Stimulated activated CD8-positive, alpha-beta memory T cell treated with anti-CD3 and anti-CD28 coated beads, Interleukin-4, amount 100 ng/mL, for 24 hours (primary cell): ENCODE results near the gene RAD51B.

ENCODE experiments used
- DNase-seq: peaks from one replicate; pipeline ENCODE4 v3.0.0-alpha.2; 2020; ENCODE audit warnings: low read depth

The RAD51B gene

DNA sequence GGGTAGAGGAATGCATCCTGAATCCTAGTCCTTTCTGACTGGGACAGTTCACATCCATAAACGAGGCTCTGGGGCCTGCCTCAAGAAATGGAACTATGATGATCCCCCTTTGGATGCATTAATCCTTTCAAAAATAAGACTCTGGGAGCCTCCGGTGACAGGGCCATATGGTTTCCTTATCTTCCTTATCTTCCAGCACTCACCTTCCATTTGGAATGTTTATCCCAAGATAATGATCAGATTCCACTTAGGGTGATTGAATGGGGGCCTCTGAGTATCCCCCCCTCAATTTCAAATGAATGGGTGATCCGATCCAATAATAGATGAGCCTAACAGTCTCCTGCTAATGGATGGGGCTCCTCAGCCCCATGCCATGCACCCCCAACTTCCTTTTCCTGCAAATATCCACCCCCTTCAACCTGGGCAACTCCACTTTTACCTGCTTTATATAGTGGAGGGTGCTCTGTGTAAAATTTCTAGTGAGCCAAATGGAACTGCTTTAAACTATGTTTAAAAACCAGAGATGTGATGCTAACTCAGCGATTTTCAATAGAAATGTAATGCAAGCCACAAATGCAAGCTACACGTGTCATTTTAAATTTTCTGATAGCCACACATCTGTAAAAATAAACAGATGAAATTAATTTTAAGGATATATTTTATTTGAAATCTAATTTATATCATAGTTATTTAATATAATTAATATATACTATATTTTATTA lies 815.5 kb downstream of the RAD51B start:
- DNase-seq: no peak

DNA sequence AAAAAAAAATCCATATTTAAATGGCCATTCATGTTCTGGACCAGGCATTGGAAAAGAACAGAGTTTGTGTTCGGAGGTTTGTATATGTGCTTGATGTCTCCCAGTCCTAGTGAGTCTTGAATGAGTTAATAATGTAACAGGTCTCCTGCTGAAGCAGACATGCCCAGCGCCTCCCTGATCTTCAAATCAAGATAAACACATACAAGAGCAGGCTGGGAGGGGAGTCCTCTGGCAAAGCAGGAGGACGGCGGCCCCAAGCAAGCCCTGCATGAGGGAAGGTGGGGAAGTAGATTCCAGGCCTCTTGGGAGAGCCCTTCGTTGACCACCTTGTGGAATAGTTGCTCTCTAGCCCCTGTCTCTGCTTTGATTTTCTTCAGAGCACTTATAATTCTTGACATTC lies 817.0 kb downstream of the RAD51B start:
- DNase-seq: no peak

- DNase-seq: no peak
Measured at GRCh38 chr14:68637106-68638021, 817.8 kb downstream of the RAD51B start.

- DNase-seq: no peak
Measured at GRCh38 chr14:68638141-68638999, 818.8 kb downstream of the RAD51B start.

- no peak for DNase-seq
Measured at GRCh38 chr14:68639000-68639757, 819.6 kb downstream of the RAD51B start.

- DNase-seq: no peak
Measured at GRCh38 chr14:68639758-68640574, 820.4 kb downstream of the RAD51B start.

GRCh38 chr14:68643673-68644072 lies 824.1 kb downstream of the RAD51B start:
- no peak for DNase-seq

DNA sequence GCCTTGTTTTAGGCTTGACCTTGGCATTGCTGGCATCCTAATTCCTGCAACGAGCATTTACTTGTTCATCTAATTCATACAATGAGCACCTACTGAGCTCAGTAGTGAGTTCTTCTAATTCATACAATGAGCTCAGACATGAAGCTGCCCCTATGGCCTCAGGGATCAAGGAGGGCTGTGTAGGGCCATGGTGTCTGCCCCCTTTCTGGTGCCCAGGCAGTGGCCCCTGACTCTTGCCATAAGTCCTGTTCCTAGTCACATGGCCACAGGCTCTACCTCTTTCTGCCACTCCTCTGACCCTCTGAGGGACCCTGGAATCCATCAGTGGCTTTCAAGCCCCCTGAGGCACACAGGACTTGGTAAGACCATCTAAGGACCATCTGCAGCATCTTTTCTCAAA lies 824.5 kb downstream of the RAD51B start:
- no peak for DNase-seq

DNA sequence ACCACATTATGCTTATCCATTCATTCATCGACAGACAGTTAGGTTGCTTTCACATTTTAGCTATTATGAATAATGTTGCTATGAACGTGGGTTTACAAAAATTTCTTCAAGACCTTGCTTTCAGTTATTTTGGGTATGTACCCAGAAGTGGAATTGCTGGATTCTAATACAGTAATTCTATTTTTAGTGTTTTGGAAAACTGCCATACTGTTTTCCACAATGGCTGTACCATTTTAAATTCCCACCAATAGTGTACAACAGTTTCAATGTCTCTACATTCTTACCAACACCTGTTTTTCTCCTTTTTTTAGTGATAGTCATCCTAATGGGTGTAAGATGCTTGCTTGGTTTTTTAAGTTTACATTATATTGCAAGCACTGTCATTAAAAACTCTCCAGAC lies 825.8 kb downstream of the RAD51B start:
- no peak for DNase-seq

DNA sequence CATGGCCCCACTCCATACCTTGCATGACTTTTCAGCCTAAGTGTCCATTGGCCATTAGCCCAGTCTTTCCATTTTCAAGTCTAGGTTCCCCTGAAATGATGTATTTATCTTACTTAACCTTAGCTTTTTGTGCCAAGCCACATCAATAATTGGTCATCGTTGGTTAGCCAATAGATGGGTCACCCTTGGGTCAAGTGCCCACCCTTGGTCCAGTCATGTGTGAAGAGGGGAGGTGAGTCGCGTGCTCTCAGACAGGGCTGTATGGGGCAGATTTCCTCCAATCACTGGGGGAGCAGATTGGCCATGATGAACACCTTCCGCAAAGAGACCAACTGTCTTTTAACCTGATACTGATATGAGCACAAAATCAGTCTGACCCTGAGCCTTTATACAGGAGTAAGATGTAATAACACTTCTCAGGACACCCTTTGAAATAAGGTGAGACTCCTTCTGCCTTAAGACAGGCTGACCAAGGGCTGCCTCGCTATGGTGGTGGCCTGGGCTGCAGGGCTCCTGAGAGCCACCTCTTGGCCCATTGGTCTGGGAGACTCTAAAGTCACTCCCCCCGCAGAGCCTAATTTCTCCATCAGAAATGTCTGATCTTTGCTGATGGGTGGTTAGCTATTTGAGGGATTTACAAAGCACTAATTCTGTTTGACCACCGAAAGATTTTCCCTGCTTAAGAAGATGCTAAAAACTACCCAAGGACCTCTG lies 830.1 kb downstream of the RAD51B start:
- no peak for DNase-seq

DNA sequence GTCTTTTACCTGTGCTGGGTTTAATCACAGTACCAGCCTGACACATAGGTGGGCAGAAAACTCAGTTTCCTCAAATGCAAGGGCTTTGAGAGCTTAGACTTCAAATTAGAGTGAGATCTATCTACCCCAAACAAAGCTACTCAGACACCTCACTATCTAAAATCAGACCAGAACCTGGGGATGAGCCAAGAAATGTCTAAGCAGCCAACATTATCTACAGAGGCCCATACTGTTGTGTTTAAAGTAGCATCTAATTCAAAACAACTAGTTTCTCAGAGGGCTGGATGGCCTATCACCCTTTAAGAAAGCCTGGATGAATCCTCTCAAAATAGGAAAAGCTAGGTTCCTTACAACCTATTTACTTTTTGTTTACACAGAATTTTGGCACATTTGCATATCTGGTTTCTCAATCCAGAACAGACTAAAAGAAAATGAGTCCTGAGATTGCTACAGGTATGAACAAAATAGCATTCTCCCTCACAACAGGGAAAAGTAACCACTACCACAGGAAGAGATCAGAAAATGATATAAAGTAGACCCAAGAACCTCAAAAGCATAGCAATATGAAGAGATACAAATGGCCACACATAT lies 830.9 kb downstream of the RAD51B start:
- DNase-seq: no peak

DNA sequence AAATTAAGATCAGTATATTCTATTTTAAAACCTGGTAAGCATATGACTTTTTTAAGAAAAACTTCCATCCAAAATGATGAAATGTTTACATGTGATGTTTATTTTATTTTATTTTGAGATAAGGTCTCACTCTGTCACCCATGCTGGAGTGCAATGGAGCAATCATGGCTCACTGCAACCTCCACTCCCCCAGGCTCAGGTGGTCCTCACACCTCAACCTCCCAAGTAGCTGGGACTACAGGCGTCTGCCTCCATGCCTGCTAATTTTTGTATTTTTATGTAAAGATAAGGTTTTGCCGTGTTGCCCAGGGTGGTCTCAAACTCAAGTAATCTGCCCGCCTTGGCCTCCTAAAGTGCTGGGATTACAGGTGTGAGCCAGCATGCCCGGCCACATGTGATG lies 831.5 kb downstream of the RAD51B start:
- no peak for DNase-seq

DNA sequence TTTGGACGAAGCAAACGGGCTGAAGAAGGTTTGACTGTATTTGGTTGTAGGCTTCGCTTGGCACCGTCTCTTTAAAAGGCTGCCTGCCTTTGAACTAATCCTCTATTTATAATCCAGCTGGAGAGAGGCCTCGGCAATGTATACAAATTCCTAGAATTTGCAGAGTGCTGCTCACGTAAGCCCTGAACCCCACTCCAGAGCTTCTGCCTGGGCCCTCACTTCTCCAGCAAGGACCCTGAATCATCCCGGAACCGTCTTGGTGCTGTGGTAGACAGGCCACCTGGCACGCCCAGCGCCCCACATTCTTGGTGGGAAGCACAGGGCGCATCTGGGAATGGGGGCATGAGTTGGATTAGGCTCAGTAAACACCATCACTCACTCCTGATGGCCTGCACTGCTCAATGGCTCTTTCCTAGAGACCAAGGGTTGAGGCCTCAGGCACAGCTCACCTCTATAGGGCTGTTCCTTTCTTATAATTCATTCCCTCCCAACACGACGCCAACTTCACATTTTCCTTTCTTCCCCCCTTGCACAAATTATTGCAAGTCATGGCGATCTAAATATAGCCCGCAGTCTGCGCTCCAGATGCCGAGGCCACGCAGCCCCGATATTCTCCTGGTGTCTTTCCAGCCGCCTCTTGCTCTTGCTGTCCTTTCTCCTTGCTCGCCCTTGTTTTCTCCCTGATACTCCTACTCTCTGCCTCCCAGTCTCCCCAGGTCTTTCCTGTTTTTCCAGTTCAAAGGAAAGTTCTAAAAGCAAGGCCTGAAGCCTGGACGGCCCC lies 832.3 kb downstream of the RAD51B start:
- no peak for DNase-seq

DNA sequence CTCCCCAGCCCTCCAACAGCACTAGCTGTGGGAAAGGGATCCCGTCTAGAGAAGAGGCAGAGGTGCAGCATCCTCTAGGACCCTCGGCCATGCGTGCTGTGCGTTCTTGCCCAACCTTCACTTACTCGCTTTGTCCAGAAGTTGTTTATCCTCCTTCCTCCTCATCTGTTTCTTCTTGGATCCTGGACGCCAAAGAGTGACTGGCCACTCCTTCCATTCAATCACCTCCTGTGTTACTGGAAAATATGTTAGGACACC lies 832.8 kb downstream of the RAD51B start:
- DNase-seq: no peak

DNA sequence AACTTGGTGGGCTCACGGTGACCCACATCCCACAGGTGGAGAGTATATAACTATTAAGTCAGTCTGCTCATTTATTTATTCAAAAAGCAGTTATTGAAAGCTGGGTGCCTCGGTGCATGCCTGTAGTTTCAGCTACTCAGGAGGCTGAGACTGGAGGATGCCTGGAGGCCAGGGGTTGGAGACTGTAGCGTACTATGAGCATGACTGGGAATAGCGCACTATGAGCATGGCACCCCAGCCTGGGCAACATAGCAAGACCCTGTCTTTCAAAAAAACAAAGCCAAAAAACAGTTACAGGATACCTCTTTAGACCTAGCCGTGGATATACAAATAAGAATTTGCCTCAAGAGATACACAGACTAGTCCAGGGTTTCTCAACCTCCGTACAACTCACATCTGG lies 833.5 kb downstream of the RAD51B start:
- no peak for DNase-seq

DNA sequence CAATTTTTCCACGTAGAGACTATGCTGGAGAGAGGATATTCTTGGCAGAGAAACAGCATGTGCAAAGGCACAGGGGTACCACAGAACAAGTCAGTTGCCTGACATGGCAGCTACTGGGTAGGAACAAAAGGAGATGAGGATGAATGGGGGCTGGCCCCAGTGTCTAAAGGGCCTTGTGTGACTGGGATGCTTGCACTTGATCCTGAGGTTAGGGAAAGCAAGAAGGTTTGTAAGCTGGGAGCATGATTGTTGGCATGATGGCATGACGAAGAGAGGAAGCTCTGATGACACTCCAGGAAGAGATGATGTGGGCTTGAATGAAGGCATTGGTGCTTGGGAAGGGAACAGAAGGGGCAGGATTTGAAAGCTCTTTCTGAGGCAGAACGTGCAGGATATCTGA lies 834.2 kb downstream of the RAD51B start:
- DNase-seq: no peak

GRCh38 chr14:68654471-68654941 lies 834.9 kb downstream of the RAD51B start:
- no peak for DNase-seq

DNA sequence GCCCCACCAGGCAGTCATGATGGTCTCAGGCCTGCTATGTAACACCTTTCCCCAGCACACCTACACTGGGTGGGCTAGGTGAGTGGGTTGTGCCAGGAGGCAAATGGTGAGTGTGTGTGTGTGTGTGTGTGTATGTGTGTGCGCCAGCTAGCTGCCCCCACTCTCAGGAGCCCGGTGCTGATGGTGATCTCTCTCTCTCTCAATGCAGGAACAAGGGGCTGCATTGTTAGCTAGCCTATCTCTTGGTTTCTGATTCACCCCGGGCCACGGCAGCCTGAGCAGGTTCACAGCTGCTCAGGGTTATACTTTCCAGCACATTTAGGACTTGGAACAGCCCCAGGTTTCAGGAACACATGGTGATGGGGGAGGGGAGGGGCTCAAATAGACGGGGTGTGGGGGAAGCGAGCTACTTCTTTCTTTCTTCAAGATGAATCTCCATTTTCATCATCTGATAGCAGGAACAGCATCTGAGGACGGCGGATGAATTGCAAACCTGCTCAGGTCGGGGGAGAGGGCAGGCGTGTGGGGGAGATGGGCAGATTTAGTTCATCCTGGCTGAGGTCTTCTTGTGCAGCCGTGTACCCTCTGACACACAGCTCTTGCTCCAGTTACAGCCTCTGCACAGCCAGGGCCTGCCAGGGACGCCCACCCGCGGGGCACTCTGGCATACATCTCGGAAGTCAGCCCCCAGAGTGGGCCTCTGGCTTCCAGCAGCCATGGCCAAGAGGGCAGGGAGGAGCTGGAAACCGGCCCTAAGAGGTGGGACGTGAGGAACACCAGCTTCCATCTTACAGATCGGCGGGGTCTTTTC lies 835.6 kb downstream of the RAD51B start:
- DNase-seq: no peak
